Stromal cell of bone marrow (primary cell): ENCODE data around the gene TBPL1.

ENCODE experiments used
- DNase-seq: peaks from one replicate; pipeline ENCODE4 v3.0.0-alpha.2; 2012; ENCODE audit warnings: low read depth

Gene TBPL1

DNA sequence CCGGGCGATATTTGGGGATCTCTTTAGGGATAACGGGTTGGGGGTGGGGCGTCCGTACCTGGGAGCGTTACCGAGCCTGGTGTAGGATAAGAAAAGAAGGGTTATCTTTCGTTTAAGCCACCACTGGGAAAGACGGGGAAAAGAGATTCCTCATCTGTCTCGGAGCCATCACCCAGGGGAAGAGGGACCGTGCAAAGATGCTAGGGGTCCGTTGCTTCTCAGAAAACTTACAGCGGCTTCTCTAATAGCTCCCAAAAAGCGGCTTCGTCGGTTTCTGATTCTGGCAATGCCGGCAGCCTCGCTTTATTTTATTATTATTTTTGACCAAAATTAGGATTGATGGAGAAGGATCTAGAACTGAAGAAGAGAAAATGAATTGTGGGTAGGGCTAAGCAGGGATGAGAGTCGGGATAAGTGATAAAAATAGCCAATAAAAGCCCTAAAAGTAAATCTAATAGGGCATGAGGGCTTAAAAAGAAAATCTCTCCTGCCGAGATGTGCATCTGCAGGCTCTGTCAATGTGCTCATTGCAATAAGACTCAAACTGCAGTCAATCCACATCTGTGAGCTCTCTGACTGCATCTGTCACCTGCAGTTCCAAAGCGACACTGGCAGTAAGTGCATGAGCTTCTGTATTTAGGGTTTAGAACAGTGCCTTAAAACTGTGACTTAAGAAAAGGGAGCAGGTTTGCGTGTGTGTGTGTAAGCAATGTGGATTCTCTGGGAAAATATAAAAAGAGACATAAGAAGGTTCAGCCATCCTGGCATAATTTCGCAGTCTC is 801 bp downstream of the TBPL1 start:
- no peak for DNase-seq

DNA sequence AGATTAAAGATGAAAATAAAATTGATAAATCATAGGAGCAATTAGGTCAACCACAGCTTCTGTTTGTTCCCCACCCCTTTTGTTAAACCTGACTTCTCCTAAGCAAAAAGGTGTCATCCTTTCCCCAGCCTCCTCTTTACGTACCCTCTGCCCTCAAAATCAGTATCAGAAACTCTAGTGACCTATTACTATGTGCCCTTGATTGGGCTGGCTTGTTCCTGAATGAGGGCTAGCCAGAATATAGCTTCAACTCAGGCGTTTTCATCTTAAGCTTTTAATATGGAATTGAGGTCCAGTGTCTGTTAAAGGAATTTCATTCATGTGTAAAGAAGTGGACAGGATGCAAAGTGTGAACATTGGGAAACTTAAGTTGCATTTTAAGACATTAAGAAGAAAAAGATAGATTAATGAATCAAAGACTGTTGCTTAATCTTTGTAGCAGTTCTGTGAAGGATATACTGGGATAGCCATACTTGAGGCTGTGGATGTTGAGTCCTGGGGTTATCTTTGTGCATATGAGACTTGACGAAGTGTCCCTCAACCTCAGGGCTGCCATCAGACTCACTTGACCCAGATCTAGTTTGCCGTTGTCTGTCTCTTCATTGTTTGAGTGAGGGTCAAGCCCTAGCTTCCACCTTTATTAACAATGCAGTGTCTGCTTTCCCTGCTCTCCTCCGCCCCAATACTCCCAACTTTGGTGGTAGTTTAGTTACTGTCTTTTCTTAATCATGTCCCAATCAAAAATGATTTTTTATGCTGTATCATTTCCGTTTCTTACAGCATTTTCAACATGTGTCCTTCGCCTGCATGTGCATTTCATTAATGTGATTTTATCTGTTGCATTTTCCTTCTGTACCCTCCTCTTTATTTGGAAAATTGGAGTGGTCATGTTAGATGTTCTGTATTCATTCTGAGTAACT is 1.9 kb downstream of the TBPL1 start:
- no peak for DNase-seq

DNA sequence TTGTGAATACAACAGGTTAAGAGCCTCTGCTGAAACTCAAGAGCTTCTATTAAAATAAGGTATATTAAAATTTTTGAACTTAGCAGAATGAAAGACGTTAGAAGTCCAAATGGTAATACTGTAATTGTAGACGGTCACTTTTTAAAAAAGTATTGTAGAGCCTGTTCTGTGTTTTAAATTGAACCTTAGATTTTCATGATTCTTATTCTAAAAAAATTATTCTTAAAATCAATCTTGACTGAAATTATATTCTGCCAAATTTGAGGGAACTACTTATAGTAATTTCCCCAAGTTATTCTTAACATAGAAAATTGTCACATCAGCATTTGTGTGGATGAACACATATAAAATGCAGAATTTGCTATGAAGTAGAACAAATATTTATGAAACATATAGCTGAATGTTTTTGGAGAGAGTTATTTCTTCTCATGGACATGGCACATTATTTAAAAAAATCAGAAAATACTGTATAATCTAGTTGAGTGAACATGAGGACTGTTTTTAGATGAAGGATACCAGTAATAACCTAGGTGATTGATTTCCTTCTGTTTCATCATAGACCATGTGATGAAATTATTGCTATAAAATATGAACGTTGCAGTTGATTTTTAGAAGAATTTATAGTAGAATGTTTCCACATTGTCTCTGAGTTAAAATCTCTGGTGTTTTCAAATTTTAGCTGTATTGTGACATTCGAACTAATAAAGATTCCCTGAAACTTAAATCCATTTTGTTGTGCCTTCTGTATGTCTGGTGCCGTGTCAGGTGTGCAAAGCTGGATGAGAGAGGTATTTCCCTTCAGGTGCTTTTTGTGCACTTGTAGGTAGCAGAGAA is 2.8 kb downstream of the TBPL1 start:
- no peak for DNase-seq

DNA sequence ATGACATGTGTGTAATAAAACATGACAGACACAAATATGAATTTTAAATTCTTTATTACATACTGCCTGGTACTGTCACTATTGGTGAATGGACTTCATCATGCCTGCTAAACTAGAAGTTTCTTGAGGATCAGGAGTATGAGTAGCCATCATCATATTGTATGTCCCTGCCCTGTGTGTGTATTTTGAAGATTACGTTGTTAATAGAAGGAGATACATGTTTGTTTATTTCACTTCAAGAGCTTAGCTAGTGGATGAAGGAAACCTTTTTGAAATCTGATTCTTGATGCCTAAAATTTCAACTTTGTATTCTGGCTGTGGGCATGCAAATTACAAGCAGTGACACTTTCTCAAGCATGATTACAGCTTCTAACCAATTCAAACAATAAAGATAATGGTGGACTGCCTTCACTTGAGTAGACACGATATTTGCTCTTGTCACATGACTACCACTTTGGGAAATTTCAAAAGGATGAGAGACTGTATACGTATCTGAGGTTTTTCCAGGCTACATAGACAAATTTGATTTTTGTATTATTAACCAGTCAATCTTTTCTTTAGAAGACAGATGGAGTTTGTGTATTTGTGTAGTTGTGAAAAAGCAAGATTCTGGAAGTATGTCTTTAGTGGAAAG is 3.5 kb downstream of the TBPL1 start:
- DNase-seq, result no peak

GRCh38 chr6:133957227-133957626 is 4.2 kb downstream of the TBPL1 start:
- no peak for DNase-seq

- no peak for DNase-seq
Measured at GRCh38 chr6:133957780-133958242, 4.8 kb downstream of the TBPL1 start.

GRCh38 chr6:133958791-133959190 is 5.8 kb downstream of the TBPL1 start:
- no peak for DNase-seq

DNA sequence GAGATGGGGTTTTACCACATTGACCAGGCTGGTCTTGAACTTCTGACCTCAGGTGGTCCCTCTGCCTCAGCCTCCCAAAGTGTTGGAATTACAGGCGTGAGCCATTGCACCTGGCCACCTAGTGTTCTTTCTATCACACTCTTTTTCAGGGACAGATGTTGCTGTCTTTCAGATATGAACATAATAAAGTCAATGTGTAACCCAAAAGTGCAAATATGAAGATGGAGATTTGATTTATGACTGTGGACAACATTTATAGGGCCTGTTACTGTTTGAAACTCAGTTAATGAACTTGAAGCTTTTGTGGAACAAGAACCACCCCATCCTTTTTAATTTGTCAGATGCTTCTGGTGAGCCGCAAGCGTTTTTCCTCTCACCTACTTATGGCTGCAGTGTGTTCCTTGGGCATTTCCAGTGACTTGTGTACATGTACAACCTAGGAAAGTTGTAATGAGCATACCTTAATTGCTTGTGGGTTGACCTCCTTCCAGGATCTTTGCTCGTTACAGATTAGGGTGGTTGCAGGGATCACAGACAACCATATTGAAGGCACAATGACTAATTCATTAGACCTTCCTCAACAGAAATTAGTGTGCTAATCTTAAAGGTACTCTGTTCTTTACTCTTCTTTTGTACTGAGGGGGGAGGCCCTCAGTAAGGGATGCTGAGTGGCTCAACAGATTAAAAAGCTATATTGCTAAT is 6.8 kb downstream of the TBPL1 start:
- DNase-seq, result no peak

- DNase-seq, result no peak
Measured at GRCh38 chr6:133961831-133962230, 8.8 kb downstream of the TBPL1 start.

DNA sequence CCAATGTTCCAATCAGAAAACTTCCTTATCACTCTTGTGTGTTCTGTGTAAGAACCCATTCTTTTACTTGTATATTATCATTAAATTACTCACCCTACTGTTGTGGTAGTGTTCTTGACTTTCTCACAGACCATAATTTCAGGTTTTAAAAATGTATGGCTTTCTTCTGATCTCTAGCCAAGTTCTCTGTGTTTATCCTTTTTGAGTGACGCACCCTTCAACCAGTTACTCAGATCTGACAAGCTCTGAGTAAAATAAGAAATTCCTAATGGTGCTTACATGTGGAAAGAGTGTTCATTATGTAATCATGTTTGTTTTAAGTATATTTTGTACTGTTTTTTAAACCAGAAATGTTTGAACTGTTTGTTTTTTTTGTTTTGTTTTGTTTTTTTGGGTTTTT is 11.0 kb downstream of the TBPL1 start:
- DNase-seq, result peak; percentile 64

DNA sequence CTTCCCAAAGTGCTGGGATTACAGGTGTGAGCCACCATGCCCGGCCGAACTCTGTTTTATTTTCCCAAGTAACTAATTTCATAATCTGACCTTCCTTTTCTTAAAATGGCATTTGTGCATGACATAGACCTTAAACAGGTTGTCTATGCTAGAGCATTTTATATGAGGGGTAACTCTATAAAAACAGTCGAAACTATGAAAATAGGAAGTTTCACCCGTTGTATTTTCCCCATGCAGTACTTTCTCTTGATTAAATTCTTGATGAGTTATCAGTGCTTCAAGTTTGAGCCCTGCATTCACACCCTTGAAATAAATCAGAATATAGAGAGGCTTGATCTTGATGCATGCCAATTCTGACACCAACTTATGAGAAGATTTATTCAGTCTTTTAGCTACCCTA is 11.7 kb downstream of the TBPL1 start:
- no peak for DNase-seq

DNA sequence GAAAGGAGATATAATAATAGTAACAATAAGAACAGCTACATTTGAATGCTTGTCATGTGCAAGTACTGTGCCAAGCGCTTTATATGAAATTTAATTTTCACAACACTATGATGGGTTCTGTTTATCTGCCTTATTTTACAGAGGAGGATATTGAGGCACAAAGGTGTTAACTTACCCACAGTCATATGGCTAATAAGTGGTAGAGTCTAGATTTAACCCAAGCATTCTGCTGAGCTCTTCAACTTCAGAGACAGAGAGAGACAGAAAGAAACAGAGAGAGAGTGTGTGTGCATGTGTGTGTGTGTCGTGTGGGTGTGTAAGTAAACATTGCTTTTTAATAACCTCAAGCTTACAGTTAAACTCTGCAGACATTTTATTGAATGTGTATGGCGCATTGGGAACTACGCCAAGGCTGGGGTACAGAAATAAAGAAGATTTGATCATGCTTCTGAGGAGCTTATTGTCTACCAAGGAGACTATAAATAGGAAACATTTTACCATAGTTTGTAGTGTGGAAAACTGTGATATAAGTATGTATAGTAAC is 12.9 kb downstream of the TBPL1 start:
- no peak for DNase-seq

GRCh38 chr6:133966654-133967329 is 13.8 kb downstream of the TBPL1 start:
- no peak for DNase-seq

DNA sequence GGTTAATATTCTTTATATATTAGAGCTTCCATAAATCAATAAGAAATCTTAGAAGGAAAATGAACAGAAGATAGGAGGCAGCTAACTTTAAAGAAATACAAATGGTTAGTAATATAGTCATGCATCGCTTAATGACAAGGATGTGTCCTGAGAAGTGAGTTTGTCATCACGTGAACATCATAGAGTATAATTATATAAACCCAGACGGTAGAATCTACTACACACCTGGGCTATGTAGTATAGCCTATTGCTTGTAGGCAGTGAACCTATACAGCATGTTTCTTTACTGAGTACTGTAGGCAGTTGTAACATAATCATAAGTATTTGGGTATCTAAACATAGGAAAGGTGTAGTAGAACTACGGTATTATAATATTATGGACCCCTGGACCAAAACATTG is 14.3 kb downstream of the TBPL1 start:
- DNase-seq, result no peak

GRCh38 chr6:133967835-133968234 is 14.8 kb downstream of the TBPL1 start:
- peak; percentile 35 for DNase-seq

DNA sequence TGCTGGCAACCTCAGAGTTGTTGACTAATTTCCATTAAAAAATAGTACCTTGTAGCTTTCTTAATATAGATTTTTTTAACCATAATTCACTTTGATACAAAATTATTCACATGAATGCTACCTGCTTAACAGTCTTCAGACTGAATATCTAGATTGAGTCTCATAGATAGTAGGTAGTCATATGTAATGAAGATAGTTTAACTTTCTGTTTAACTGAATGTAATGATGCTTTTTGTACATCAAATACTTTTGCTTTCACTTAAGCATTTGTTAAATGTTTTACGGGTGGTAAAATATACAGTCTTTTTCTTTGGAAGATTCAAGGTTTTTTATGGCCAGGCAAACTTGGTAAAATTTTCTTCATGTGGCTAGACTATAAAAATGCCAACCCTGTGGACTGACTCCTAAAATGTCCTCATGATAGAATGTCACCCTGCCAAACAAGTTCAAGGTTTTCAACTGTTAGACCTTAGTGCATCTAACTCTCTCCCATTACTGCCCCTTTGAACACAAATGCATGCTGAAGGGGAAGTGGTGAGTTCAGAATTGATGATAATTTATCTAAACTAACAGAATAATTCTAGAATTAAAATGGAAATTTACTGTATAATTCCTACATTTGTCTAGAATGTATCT is 16.4 kb downstream of the TBPL1 start:
- no peak for DNase-seq

- no peak for DNase-seq
Measured at GRCh38 chr6:133969921-133970295, 16.9 kb downstream of the TBPL1 start.

DNA sequence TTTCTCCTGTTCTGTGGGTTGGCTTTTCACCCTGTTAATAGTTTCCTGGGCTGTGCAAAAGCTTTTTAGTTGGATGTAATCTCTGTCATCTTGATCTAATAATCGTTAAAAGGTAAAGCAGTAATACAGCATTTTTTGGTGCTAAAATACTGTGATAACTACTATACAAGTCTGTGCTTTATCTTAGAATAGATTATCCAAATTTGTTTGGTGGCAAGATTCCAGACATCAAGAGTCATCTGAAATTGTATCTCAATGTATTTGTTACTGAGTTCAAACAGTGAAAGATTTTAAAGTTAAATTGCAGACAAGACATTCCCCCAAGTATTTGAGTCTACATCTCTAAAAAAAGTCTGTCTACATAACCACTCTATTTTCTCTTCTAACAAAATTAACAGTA is 18.8 kb downstream of the TBPL1 start:
- DNase-seq, result no peak

DNA sequence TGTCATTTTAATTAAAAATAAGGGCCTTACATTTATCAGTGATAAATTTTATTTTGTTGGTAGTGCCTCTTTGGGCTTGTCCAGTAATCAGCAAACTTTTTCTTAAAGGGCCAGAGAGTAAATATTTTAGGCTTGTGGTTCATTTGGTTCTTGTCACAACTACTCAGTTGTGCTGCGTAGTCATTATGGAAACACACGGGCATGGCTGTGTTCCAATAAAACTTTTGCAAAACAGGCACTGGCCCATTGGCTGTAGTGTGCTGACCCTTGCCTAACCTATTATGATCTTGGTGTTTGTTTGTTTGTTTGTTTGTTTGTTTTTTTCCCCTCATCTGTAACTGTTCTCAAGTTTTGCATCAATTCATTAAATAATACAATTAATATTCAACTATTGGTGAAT is 19.4 kb downstream of the TBPL1 start:
- no peak for DNase-seq
